GM21717 (cell line): ENCODE data around the gene FUT1.
A peak's percentile ranks its signal among the peaks of the same experiment; 100 is the strongest.
"Not testable (repeated sequence)": the region's sequence is repeated elsewhere in the genome, so short reads cannot be mapped to it uniquely, and the experiment has no call there.

Experiments
- ATAC-seq: cut with Tn5 transposase; IDR thresholded peaks from one replicate; pipeline ENCODE4 v1.9.1; 2021; ENCODE audit warnings: mild to moderate bottlenecking, moderate library complexity; ENCODE audit not compliant: unreplicated experiment

FUT1 gene

GRCh38 chr19:48752496-48753365 is at the start of gene FUT1:
Gene FUT1 (minus strand): TSS chr19:48752641. CDS start chr19:48751281, 1,360 bp downstream.
- ATAC-seq = no peak

GRCh38 chr19:48799358-48800300 is 47.2 kb upstream of the FUT1 start:
- no peak for ATAC-seq

- no peak for ATAC-seq
Observed at GRCh38 chr19:48798937-48799336, 46.5 kb upstream of the FUT1 start.

GRCh38 chr19:48797103-48797502 is 44.7 kb upstream of the FUT1 start:
- ATAC-seq = no peak

- ATAC-seq = no peak
Observed at GRCh38 chr19:48796298-48797083, 44.0 kb upstream of the FUT1 start.

GRCh38 chr19:48795685-48796070 is 43.2 kb upstream of the FUT1 start:
- no peak for ATAC-seq

GRCh38 chr19:48795055-48795684 is 42.7 kb upstream of the FUT1 start:
- peak; percentile 67 for ATAC-seq

GRCh38 chr19:48794291-48794690 is 41.9 kb upstream of the FUT1 start:
- ATAC-seq = no peak

- no peak for ATAC-seq
Observed at GRCh38 chr19:48793271-48793670, 40.8 kb upstream of the FUT1 start.

GRCh38 chr19:48787331-48787730 is 34.9 kb upstream of the FUT1 start:
- not testable (repeated sequence) for ATAC-seq

- ATAC-seq = not testable (repeated sequence)
Observed at GRCh38 chr19:48786422-48786821, 34.0 kb upstream of the FUT1 start.

- no peak for ATAC-seq
Observed at GRCh38 chr19:48784527-48784926, 32.1 kb upstream of the FUT1 start.

- ATAC-seq = no peak
Observed at GRCh38 chr19:48780631-48781391, 28.4 kb upstream of the FUT1 start.

- ATAC-seq = no peak
Observed at GRCh38 chr19:48779636-48780035, 27.2 kb upstream of the FUT1 start.

GRCh38 chr19:48777720-48778119 is 25.3 kb upstream of the FUT1 start:
- no peak for ATAC-seq

- no peak for ATAC-seq
Observed at GRCh38 chr19:48777139-48777538, 24.7 kb upstream of the FUT1 start.

- ATAC-seq = no peak
Observed at GRCh38 chr19:48772503-48772953, 20.1 kb upstream of the FUT1 start.

GRCh38 chr19:48770734-48771472 is 18.5 kb upstream of the FUT1 start:
- no peak for ATAC-seq

GRCh38 chr19:48770266-48770665 is 17.8 kb upstream of the FUT1 start:
- ATAC-seq = no peak
